ENCODE data around the gene HMCN2. TPM values are rescaled to one million over a fixed set of nuclear protein-coding genes. Genes with fewer than 3 reads are reported as not detected.

Gene HMCN2
- total and polyA plus RNA-seq, 2 of the 4 experiments (the other 2 are of a cell fraction): 0.02 TPM; not detected in 1

DNA sequence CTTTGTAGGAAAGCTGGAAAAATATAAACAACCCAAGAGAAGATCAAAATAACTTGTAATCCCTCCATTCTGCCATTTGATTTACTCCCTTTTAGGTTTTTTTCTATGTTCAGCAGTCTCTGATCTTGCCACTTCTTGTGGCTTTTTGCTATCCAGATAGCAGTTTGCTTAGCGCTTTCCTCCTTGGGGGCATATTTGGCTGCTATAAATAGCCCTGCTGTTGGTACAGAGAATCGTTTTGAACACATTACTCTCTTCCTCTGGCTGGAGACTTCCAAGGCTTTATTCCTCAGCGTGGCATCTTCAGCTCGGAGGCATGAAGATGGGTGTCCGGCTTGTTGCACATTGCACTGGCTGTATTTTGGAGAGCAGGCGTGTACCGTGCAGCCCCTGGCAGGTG lies 38.6 kb downstream of the HMCN2 start:
- WGBS, 2 experiments (ENCODE audit: extremely low coverage in 2 of 2, insufficient read length in 1 of 2): no CpG with 5 or more reads among the region's 7 CpGs
- no peak overlapping the region for H4K5ac ChIP-seq (ENCODE audit: low read depth, low read length)
- dilution Hi-C loops (cut with HindIII; ENCODE audit: low sequenced_read_pairs, unreplicated experiment) (no loop called here), in situ Hi-C loops (cut with MboI; ENCODE audit: low sequenced_read_pairs) (no loop called here), intact Hi-C loops (cut with micrococcal nuclease) (no loop called here)
- H3K23ac ChIP-seq (ENCODE audit: low read depth, low read length): no peak overlapping the region
- no peaks in the 10 kb centered on the region for H3K36me3 ChIP-seq (ENCODE audit: control insufficient read depth, insufficient read depth, low read length)
- no peak overlapping the region for H3K18ac ChIP-seq (ENCODE audit: low read depth, low read length)
- no peak overlapping the region for H4K91ac ChIP-seq (ENCODE audit: insufficient read depth, low read depth, low read length)
- ATAC-seq (ENCODE audit: low read depth): no peak
- H4K8ac ChIP-seq (ENCODE audit: low read depth in 2 of 2, low read length in 2 of 2): no peak overlapping the region
- H3K27me3 ChIP-seq (ENCODE audit: control insufficient read depth, insufficient read depth, low read length): peaks cover 69% of the 10 kb centered on the region
- ChIA-PET CTCF (no interaction called here), POLR2A (ENCODE audit: unreplicated experiment) (no interaction called here)
- H2BK120ac ChIP-seq (ENCODE audit: low read depth, low read length): no peak overlapping the region
- H3K4ac ChIP-seq (ENCODE audit: low read depth, low read length): no peak overlapping the region
- no peak overlapping the region for H3K27ac ChIP-seq (ENCODE audit: insufficient read depth, low read length)
- H2BK5ac ChIP-seq (ENCODE audit: low read depth, low read length, poor library complexity, severe bottlenecking): no peak overlapping the region
- no peaks in the 10 kb centered on the region for H3K79me1 ChIP-seq (ENCODE audit: low read depth in 1 of 2, low read length in 2 of 2)
- H3K4me2 ChIP-seq (ENCODE audit: low read depth, low read length): no peak overlapping the region
- no peaks in the 10 kb centered on the region for H3K9me1 ChIP-seq (ENCODE audit: insufficient read depth, low read length)
- H3K56ac ChIP-seq (ENCODE audit: extremely low read depth, insufficient read depth, low read length): no peak overlapping the region
- no peak overlapping the region for H3K14ac ChIP-seq (replicated peaks; ENCODE audit: low read depth, low read length)
- H2AK5ac ChIP-seq (ENCODE audit: low read depth, low read length): no peak overlapping the region
- H4K20me1 ChIP-seq (ENCODE audit: insufficient read depth, low read length): no peaks in the 10 kb centered on the region
- no peaks in the 10 kb centered on the region for H3K9me3 ChIP-seq (ENCODE audit: control insufficient read depth, insufficient read depth, low read length)
- no peak for DNase-seq
- H2AK9ac ChIP-seq (replicated peaks; ENCODE audit: low read depth, low read length, poor library complexity): no peak overlapping the region
- TF ChIP-seq ELK1 (IDR thresholded peaks at IDR 0.05; ENCODE audit: borderline replicate concordance, low read depth, low read length) (no peak), RFX5 (IDR thresholded peaks at IDR 0.05; ENCODE audit: low read depth, low read length) (no peak), MXI1 (IDR thresholded peaks at IDR 0.05; ENCODE audit: borderline replicate concordance, low read depth, low read length) (no peak), RCOR1 (IDR thresholded peaks at IDR 0.05; ENCODE audit: insufficient replicate concordance, low read length) (no peak), CHD1 (IDR thresholded peaks at IDR 0.05; ENCODE audit: low read depth, low read length) (no peak), SMC3 (IDR thresholded peaks at IDR 0.05; ENCODE audit: low read depth, low read length) (no peak), BHLHE40 (IDR thresholded peaks at IDR 0.05; ENCODE audit: low read depth, low read length) (no peak)
- TF ChIP-seq, protein P1, sequence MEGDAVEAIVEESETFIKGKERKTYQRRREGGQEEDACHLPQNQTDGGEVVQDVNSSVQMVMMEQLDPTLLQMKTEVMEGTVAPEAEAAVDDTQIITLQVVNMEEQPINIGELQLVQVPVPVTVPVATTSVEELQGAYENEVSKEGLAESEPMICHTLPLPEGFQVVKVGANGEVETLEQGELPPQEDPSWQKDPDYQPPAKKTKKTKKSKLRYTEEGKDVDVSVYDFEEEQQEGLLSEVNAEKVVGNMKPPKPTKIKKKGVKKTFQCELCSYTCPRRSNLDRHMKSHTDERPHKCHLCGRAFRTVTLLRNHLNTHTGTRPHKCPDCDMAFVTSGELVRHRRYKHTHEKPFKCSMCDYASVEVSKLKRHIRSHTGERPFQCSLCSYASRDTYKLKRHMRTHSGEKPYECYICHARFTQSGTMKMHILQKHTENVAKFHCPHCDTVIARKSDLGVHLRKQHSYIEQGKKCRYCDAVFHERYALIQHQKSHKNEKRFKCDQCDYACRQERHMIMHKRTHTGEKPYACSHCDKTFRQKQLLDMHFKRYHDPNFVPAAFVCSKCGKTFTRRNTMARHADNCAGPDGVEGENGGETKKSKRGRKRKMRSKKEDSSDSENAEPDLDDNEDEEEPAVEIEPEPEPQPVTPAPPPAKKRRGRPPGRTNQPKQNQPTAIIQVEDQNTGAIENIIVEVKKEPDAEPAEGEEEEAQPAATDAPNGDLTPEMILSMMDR (conservative IDR thresholded peaks at IDR 0.05; ENCODE audit: low read depth, low read length): no peak
- H2BK20ac ChIP-seq (ENCODE audit: low read depth, low read length): no peak overlapping the region
- H3K4me1 ChIP-seq (ENCODE audit: control insufficient read depth, insufficient read depth, low read length): peaks cover 2% of the 10 kb centered on the region; the same call in 1 of the 2 replicates
- BruUV-seq (replicated peaks): no TSS peak
- no peak overlapping the region for H3K9ac ChIP-seq (ENCODE audit: low read depth, low read length)
- no peak overlapping the region for H3K4me3 ChIP-seq (ENCODE audit: insufficient read depth, low read depth, low read length)
- no peak overlapping the region for H2AFZ ChIP-seq (replicated peaks; ENCODE audit: low read length, poor library complexity)
- no peak overlapping the region for H2BK15ac ChIP-seq (ENCODE audit: low read depth, low read length)
